A549 (cell line): ENCODE measurements around the gene SRRM2. TPM values are rescaled to one million over a fixed set of nuclear protein-coding genes. Genes with fewer than 3 reads are reported as not detected.

Experiments
- ATAC-seq, 2 experiments: fragments of 200-7000 bp in 1 of 2; fragments of >200 bp in 1 of 2; cut with Nextera tagmentation in 1 of 2; cut with Tn5 transposase in 1 of 2; 3 replicates each; pipeline versions ENCODE4 v1.8.0 to v1.9.1; 2018 to 2020; ENCODE audit warnings: mild to moderate bottlenecking in 1 of 2, moderate library complexity in 1 of 2
- CTCF ChIA-PET: fragments of 300-600 bp; sonication (Branson Sonifier 250); formaldehyde crosslinking; extraction: SDS; loops from one replicate; lab custom pipeline; 2021; ENCODE audit warnings: antibody characterized with exemption, inconsistent platforms; lab: Yijun Ruan, JAX
- POLR2A ChIA-PET: fragments of 350-600 bp; formaldehyde crosslinking; extraction: SDS; loops from one replicate; lab custom pipeline; 2021; ENCODE audit warnings: antibody characterized with exemption, inconsistent platforms; lab: Yijun Ruan, JAX
- DNase-seq, 2 experiments: peaks; one replicate each; pipeline versions ENCODE4 v3.0.0 to v3.0.0-alpha.2; 2011 to 2016; ENCODE audit warnings: low read depth in 1 of 2, low spot score in 1 of 2
- FAIRE-seq: peaks from 2 replicates; lab custom pipeline; 2011; peaks lifted over from hg19 to GRCh38; lab: Jason Lieb, UNC
- H3K27ac ChIP-seq, 2 experiments: fragments of >200 bp; sonication (Bioruptor Twin); formaldehyde crosslinking; 3 replicates each; pipeline ENCODE4 v1.5.1; 2016 to 2017
- H3K4me1 ChIP-seq: fragments of >200 bp; sonication (Bioruptor Twin); formaldehyde crosslinking; 3 replicates; pipeline ENCODE4 v1.6.1; 2016
- H3K4me2 ChIP-seq: fragments of >200 bp; sonication (Bioruptor Twin); formaldehyde crosslinking; 3 replicates; pipeline ENCODE4 v1.6.1; 2016
- H3K4me3 ChIP-seq: fragments of >200 bp; sonication (Bioruptor Twin); formaldehyde crosslinking; 3 replicates; pipeline ENCODE4 v1.5.1; 2016
- H3K9me3 ChIP-seq: fragments of >200 bp; sonication (Bioruptor Twin); formaldehyde crosslinking; 3 replicates; pipeline ENCODE4 v1.6.1; 2016
- CEBPB ChIP-seq, 2 experiments: fragments of >200 bp in 1 of 2; sonication (Bioruptor Twin) in 1 of 2; formaldehyde crosslinking in 1 of 2; IDR thresholded peaks; 2 replicates each; pipeline ENCODE4 v1.6.1; 2012 to 2016
- E2F6 ChIP-seq: IDR thresholded peaks from 2 replicates; pipeline ENCODE4 v1.6.1; 2012; ENCODE audit warnings: low read depth, borderline replicate concordance
- ELK1 ChIP-seq: fragments of 150-350 bp; IDR thresholded peaks from 2 replicates; pipeline ENCODE4 v1.6.1; 2014; ENCODE audit warnings: low read depth, mild to moderate bottlenecking, low read length
- FOXS1 ChIP-seq: fragments of 250-450 bp; sonication (Bioruptor Pico); IDR thresholded peaks from 2 replicates; pipeline ENCODE4 v1.5.0; 2020; ENCODE audit warnings: mild to moderate bottlenecking, moderate library complexity
- HDAC2 ChIP-seq: fragments of 200-600 bp; sonication (generic); IDR thresholded peaks from 2 replicates; pipeline ENCODE4 v1.6.1; 2016
- HEYL ChIP-seq: fragments of 250-450 bp; sonication (Bioruptor Pico); IDR thresholded peaks from 2 replicates; pipeline ENCODE4 v1.8.0; 2021; ENCODE audit warnings: mild to moderate bottlenecking, moderate library complexity
- HMGXB4 ChIP-seq: fragments of 250-450 bp; sonication (Bioruptor Pico); IDR thresholded peaks from 2 replicates; pipeline ENCODE4 v1.5.0; 2021; ENCODE audit warnings: mild to moderate bottlenecking, moderate library complexity, borderline replicate concordance
- HOXB5 ChIP-seq: fragments of 250-450 bp; sonication (Bioruptor Pico); IDR thresholded peaks from 2 replicates; pipeline ENCODE4 v1.5.0; 2020; ENCODE audit warnings: mild to moderate bottlenecking, moderate library complexity
- POLR2A ChIP-seq: IDR thresholded peaks from 2 replicates; pipeline ENCODE4 v1.6.1; 2012; ENCODE audit warnings: mild to moderate bottlenecking, low read length
- RAD21 ChIP-seq, 2 experiments: fragments of >200 bp in 1 of 2; sonication (Bioruptor Twin) in 1 of 2; formaldehyde crosslinking in 1 of 2; IDR thresholded peaks in 1 of 2; conservative IDR thresholded peaks in 1 of 2; 2 replicates in 1 of 2; 3 replicates in 1 of 2; pipeline ENCODE4 v1.6.1; 2012 to 2018; ENCODE audit warnings: inconsistent platforms in 1 of 2
- RARB ChIP-seq: fragments of 250-450 bp; sonication (Bioruptor Pico); IDR thresholded peaks from 2 replicates; pipeline ENCODE4 v1.8.0; 2021; ENCODE audit warnings: mild to moderate bottlenecking, moderate library complexity
- RFX5 ChIP-seq: fragments of 450-650 bp; IDR thresholded peaks from 2 replicates; pipeline ENCODE4 v1.7.1; 2014; ENCODE audit warnings: antibody characterized with exemption, mild to moderate bottlenecking, moderate library complexity
- WGBS: methylation state at CpG from one replicate; pipeline ENCODE4 v1.1.6; 2017; ENCODE audit errors: missing lambda C conversion rate; 5-methylcytosine and 5-hydroxymethylcytosine counted together
- polyA plus RNA-seq, 4 experiments: library from polyadenylated mRNA; depleted of rRNA in 3 of 4; stranded (reverse); fragments of >200 nt; fragmentation: RNase III in 1 of 4; extraction: RNeasy Plus Mini Kit Qiagen cat#74134 plus additional on column Dnase treatment in 1 of 4; gene quantifications; 2 replicates in 3 of 4; 3 replicates in 1 of 4; pipeline ENCODE4 v1.2.3, GENCODE V29; 2011 to 2017

Gene SRRM2
- polyA plus RNA-seq, 2 of the 4 experiments (the other 2 are of a cell fraction) = 167 to 512 TPM

GRCh38 chr16:2774161-2774891 lies 21.9 kb downstream of the SRRM2 start:
- Histone ChIP-seq H3K9me3 (no peaks in the 10 kb centered on the region), H3K27ac (0 out of 6 replicates have a peak overlapping the region, but pooled peaks of 1 of the 2 experiments have one; percentile 17)
- TF ChIP-seq ELK1 (no peak), RARB (CRISPR knock-in tag) (no peak), POLR2A (no peak), HDAC2 (no peak), RFX5 (no peak), CEBPB (IDR thresholded peaks at IDR 0.05) (no peak)
- TF ChIP-seq, all 56 proteins: peak for 0
- no peak overlapping the region for H3K4me2 ChIP-seq
- H3K4me1 ChIP-seq = peaks cover 44% of the 10 kb centered on the region
- DNase-seq = no peak
- 75% methylated on average over 7 of the region's 7 CpGs for WGBS
- H3K4me3 ChIP-seq = no peak overlapping the region
- CTCF ChIA-PET = interaction anchor here (0.9 to 5.9 kb wide), 8 partner anchors 9 to 152 kb away, joined by 3 to 28 read pairs (median 6); no protein-coding TSS in a partner anchor
- FAIRE-seq = no peak
- no peak for ATAC-seq
- POLR2A ChIA-PET = interaction anchor here (1.0 kb wide), 1 partner anchor 47 kb away, joined by 3 read pairs; no protein-coding TSS in a partner anchor

- Histone ChIP-seq H3K4me2 (peak overlapping the region; percentile 95), H3K9me3 (no peaks in the 10 kb centered on the region), H3K27ac (peak overlapping the region in 1 of 2 experiments; percentile 100; a peak in 2 of 6 replicates), H3K4me1 (peaks cover 35% of the 10 kb centered on the region), H3K4me3 (no peak overlapping the region; the same call in 2 of the 3 replicates)
- POLR2A ChIA-PET = no interaction called here
- CTCF ChIA-PET = interaction anchor here (1.2 to 5.9 kb wide), 5 partner anchors 11 to 93 kb away, joined by 3 to 28 read pairs (median 9); no protein-coding TSS in a partner anchor
- 81% methylated on average over 7 of the region's 7 CpGs for WGBS
- ATAC-seq (no peak), FAIRE-seq (no peak), DNase-seq (no peak)
- TF ChIP-seq RAD21 (conservative IDR thresholded peaks at IDR 0.05 in 1 of 2, IDR thresholded peaks at IDR 0.05 in 1 of 2) (no peak), FOXS1 (no peak)
Observed at GRCh38 chr16:2775131-2775716, 22.8 kb downstream of the SRRM2 start.

- CTCF ChIA-PET = interaction anchor here (1.1 to 5.9 kb wide), 6 partner anchors 11 to 93 kb away, joined by 3 to 28 read pairs (median 6); no protein-coding TSS in a partner anchor
- FAIRE-seq (no peak), ATAC-seq (no peak), DNase-seq (no peak)
- POLR2A ChIA-PET = interaction anchor here (0.6 to 0.9 kb wide), 2 partner anchors 23 to 91 kb away, joined by 3 read pairs; partner anchors contain the start of gene SRRM2
- Histone ChIP-seq H3K4me3 (peak overlapping the region; percentile 95), H3K27ac (peak overlapping the region; percentile 99 to 100), H3K4me2 (peak overlapping the region; percentile 95), H3K4me1 (peaks cover 27% of the 10 kb centered on the region), H3K9me3 (no peaks in the 10 kb centered on the region)
- 53% methylated on average over 11 of the region's 11 CpGs for WGBS
- TF ChIP-seq HOXB5 (CRISPR knock-in tag) = no peak
- TF ChIP-seq HEYL (CRISPR knock-in tag) = no peak
- TF ChIP-seq HMGXB4 (CRISPR knock-in tag) = no peak
- TF ChIP-seq E2F6 = no peak
Observed at GRCh38 chr16:2775765-2776499, 23.5 kb downstream of the SRRM2 start.
